PC-3 (cell line): ENCODE data around the gene ETV7. TPM values are rescaled to one million over a fixed set of nuclear protein-coding genes. Genes with fewer than 3 reads are reported as not detected.

Experiments used
- ATAC-seq: fragments of 200-7000 bp; cut with Tn5 transposase; 2 replicates; pipeline ENCODE4 v1.9.1; 2020; ENCODE audit warnings: mild to moderate bottlenecking, moderate library complexity
- BruUV-seq: library from RNA; stranded (reverse); fragments of 400-500 nt; replicated peaks from 2 replicates; lab custom pipeline; 2021; lab: Mats Ljungman, UMichigan
- CTCF ChIA-PET: fragments of 300-600 bp; sonication (Branson Sonifier 250); formaldehyde crosslinking; loops from one replicate; lab custom pipeline; 2022; ENCODE audit warnings: antibody characterized with exemption; lab: Charles Lee
- POLR2A ChIA-PET: fragments of 300-600 bp; sonication (Branson Sonifier 250); formaldehyde crosslinking; loops from one replicate; lab custom pipeline; 2022; ENCODE audit warnings: antibody characterized with exemption; ENCODE audit not compliant: unreplicated experiment; lab: Charles Lee
- DNase-seq: peaks from one replicate; pipeline ENCODE4 v3.0.0-alpha.2; 2015
- H2AFZ ChIP-seq: fragments of 300-600 bp; sonication (generic); 2 replicates; pipeline ENCODE4 v1.6.0; 2016; ENCODE audit warnings: antibody characterized with exemption, low read length
- H3F3A ChIP-seq: fragments of 300-600 bp; sonication (generic); one replicate; pipeline ENCODE4 v1.6.0; 2017; ENCODE audit warnings: antibody characterized with exemption, low read length, control low read depth, mild to moderate bottlenecking; ENCODE audit not compliant: unreplicated experiment
- H3K27ac ChIP-seq: fragments of 300-600 bp; sonication (generic); 2 replicates; pipeline ENCODE4 v1.5.1; 2016; ENCODE audit warnings: mild to moderate bottlenecking, low read length
- H3K27me3 ChIP-seq: fragments of 300-600 bp; sonication (generic); 2 replicates; pipeline ENCODE4 v1.6.1; 2016; ENCODE audit warnings: low read length, mixed read lengths
- H3K36me3 ChIP-seq: fragments of 300-600 bp; sonication (generic); 2 replicates; pipeline ENCODE4 v1.6.1; 2016; ENCODE audit warnings: low read depth, mixed run types, low read length, mixed read lengths
- H3K4me1 ChIP-seq: fragments of 300-600 bp; sonication (generic); 2 replicates; pipeline ENCODE4 v1.5.1; 2016; ENCODE audit warnings: low read length; ENCODE audit not compliant: insufficient read depth
- H3K4me2 ChIP-seq: fragments of 300-600 bp; sonication (generic); 2 replicates; pipeline ENCODE4 v1.6.0; 2016; ENCODE audit warnings: low read length
- H3K4me3 ChIP-seq: fragments of 300-600 bp; sonication (generic); 2 replicates; pipeline ENCODE4 v1.5.1; 2016; ENCODE audit warnings: mild to moderate bottlenecking, low read length, mixed read lengths
- H3K79me2 ChIP-seq: fragments of 300-600 bp; sonication (generic); 2 replicates; pipeline ENCODE4 v1.6.1; 2017; ENCODE audit warnings: low read length, mixed read lengths
- H3K9ac ChIP-seq: fragments of 300-600 bp; sonication (generic); 2 replicates; pipeline ENCODE4 v1.6.0; 2016; ENCODE audit warnings: mild to moderate bottlenecking, low read length
- H3K9me2 ChIP-seq: fragments of 300-600 bp; sonication (generic); replicated peaks from 2 replicates; pipeline ENCODE4 v1.6.1; 2016; ENCODE audit warnings: mixed run types, low read length, mixed read lengths
- H3K9me3 ChIP-seq: fragments of 300-600 bp; sonication (generic); 2 replicates; pipeline ENCODE4 v1.6.1; 2016; ENCODE audit warnings: low read length, mixed read lengths
- H4K20me1 ChIP-seq: fragments of 300-600 bp; sonication (generic); 2 replicates; pipeline ENCODE4 v1.6.1; 2016; ENCODE audit warnings: low read length, mixed read lengths
- CTCF ChIP-seq: fragments of 300-600 bp; sonication (generic); conservative IDR thresholded peaks from 2 replicates; pipeline ENCODE4 v1.5.1; 2017; ENCODE audit warnings: antibody characterized with exemption, low read depth, mild to moderate bottlenecking, low read length
- EZH2 ChIP-seq: fragments of 300-600 bp; sonication (generic); IDR thresholded peaks from one replicate; pipeline ENCODE4 v1.6.1; 2017; ENCODE audit warnings: antibody characterized with exemption, mild to moderate bottlenecking, low read length; ENCODE audit not compliant: unreplicated experiment
- EZH2phosphoT487 ChIP-seq: fragments of 300-600 bp; sonication (generic); IDR thresholded peaks from 2 replicates; pipeline ENCODE4 v1.6.1; 2018; ENCODE audit warnings: mild to moderate bottlenecking, antibody characterized with exemption, low read length, borderline replicate concordance
- intact Hi-C: fragments of 100-400 bp; cut with micrococcal nuclease; formaldehyde crosslinking; loops from 2 replicates; pipeline ENCODE4 v1.9.0; 2023
- total RNA-seq: library from RNA; depleted of rRNA; stranded (reverse); fragments of >200 nt; gene quantifications from 2 replicates; pipeline ENCODE4 v1.2.3, GENCODE V29; 2014

Gene ETV7
- total RNA-seq, 1 experiment from 2014 or later: not detected

DNA sequence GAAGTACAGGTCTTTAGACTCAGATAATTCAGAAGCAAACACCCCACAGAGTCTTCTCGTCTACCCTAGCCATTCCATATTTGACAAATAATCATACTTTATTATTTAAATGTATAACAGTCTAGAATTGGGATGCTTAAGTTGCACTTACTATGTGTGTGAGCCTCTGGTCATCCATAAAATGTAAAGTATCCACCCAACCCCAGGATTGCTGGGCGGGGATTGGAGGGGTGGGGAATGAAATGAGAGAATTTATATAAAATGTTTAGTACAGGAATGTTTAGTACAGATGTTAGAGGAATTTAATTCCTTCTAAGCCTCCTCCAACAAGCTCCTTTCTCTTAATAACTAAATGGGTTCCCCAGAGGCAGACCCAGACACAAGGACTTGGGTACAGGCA is 67.6 kb downstream of the ETV7 start:
- Histone ChIP-seq H3K9ac (no peak overlapping the region), H3K4me2 (no peak overlapping the region; the same call in 1 of the 2 replicates), H3F3A (no peaks in the 10 kb centered on the region), H3K27ac (no peak overlapping the region), H3K4me1 (no peaks in the 10 kb centered on the region), H3K4me3 (no peak overlapping the region), H3K9me3 (no peaks in the 10 kb centered on the region), H4K20me1 (no peaks in the 10 kb centered on the region), H2AFZ (0 out of 2 replicates have a peak overlapping the region, but pooled peaks have one; percentile 9), H3K36me3 (no peaks in the 10 kb centered on the region), H3K79me2 (no peaks in the 10 kb centered on the region), H3K27me3 (0 out of 2 replicates have a peak, but pooled peaks cover 9% of the 10 kb centered on the region), H3K9me2 (no peaks in the 10 kb centered on the region)
- ATAC-seq (no peak), DNase-seq (no peak)
- BruUV-seq: no TSS peak
- TF ChIP-seq CTCF: no peak
- TF ChIP-seq EZH2phosphoT487: no peak
- no peak for TF ChIP-seq EZH2
- ChIA-PET CTCF (no interaction called here), POLR2A (interaction anchor here (0.6 kb wide), 1 partner anchor 122 kb away, joined by 3 read pairs; no protein-coding TSS in a partner anchor)
- intact Hi-C loops: no loop called here

GRCh38 chr6:36319436-36319762 is 68.1 kb downstream of the ETV7 start:
- BruUV-seq: no TSS peak
- Histone ChIP-seq H3K36me3 (no peaks in the 10 kb centered on the region), H3K4me2 (no peak overlapping the region; the same call in 1 of the 2 replicates), H3K27me3 (0 out of 2 replicates have a peak, but pooled peaks cover 9% of the 10 kb centered on the region), H3F3A (no peaks in the 10 kb centered on the region), H3K79me2 (no peaks in the 10 kb centered on the region), H2AFZ (0 out of 2 replicates have a peak overlapping the region, but pooled peaks have one; percentile 9), H3K4me1 (no peaks in the 10 kb centered on the region), H3K9ac (no peak overlapping the region), H3K27ac (no peak overlapping the region), H4K20me1 (no peaks in the 10 kb centered on the region), H3K4me3 (no peak overlapping the region), H3K9me2 (no peaks in the 10 kb centered on the region), H3K9me3 (no peaks in the 10 kb centered on the region)
- TF ChIP-seq CTCF (no peak), EZH2 (no peak), EZH2phosphoT487 (no peak)
- CTCF ChIA-PET: no interaction called here
- intact Hi-C loops: no loop called here
- DNase-seq (peak; percentile 22), ATAC-seq (peak; percentile 45)
- POLR2A ChIA-PET: no interaction called here

DNA sequence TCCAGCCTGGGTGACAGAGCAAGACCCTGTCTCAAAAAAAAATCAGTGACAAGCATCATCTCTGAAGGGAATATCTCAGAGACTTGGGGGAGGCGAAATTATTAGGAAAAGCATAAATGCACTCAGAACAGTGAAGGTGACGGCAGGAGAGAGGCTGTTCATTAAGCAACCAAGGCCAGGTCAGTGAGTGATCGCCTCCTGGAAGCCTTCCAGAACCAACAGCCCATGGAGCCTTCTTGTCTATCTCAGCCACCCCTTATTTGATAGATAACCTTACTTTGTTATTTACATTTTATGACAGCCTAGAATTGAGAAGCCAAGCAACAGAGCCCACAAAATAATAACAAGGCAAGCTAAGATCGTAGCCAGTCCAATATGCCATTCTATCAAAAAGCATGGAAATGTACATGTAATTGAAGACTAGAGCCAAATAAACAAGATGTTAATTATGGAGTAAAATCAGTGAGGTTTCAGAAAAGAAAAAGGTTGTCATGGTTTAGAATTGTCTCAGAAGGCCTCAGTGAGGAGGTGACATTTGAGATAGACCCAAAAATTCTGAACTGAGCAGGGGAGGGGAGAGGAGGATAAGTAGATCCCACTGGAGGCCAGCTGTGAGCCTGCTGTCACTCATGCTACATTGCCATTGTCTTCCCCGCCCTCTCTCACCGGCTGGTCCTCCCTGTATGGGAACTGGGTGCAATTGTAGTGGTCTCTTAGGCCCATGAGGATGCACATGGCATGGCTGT is 68.6 kb downstream of the ETV7 start:
- Histone ChIP-seq H3K79me2 (no peaks in the 10 kb centered on the region), H3K36me3 (no peaks in the 10 kb centered on the region), H3K9me3 (no peaks in the 10 kb centered on the region), H3K9me2 (no peaks in the 10 kb centered on the region), H3K4me2 (no peak overlapping the region; the same call in 1 of the 2 replicates), H3K9ac (no peak overlapping the region), H3K4me1 (no peaks in the 10 kb centered on the region), H3K4me3 (no peak overlapping the region), H3K27me3 (0 out of 2 replicates have a peak, but pooled peaks cover 9% of the 10 kb centered on the region), H2AFZ (0 out of 2 replicates have a peak overlapping the region, but pooled peaks have one; percentile 9), H4K20me1 (no peaks in the 10 kb centered on the region), H3K27ac (no peak overlapping the region), H3F3A (no peaks in the 10 kb centered on the region)
- DNase-seq (no peak), ATAC-seq (no peak; the same call in 1 of the 2 replicates)
- intact Hi-C loops: no loop called here
- BruUV-seq: no TSS peak
- ChIA-PET CTCF (interaction anchor here (0.6 kb wide), 1 partner anchor 14 kb away, joined by 3 read pairs; no protein-coding TSS in a partner anchor), POLR2A (no interaction called here)
- TF ChIP-seq EZH2phosphoT487 (no peak), CTCF (no peak), EZH2 (no peak)
